ENCODE measurements around the gene NDST3. TPM values are rescaled to one million over a fixed set of nuclear protein-coding genes. Genes with fewer than 3 reads are reported as not detected.
"Not testable (repeated sequence)": the region's sequence is repeated elsewhere in the genome, so short reads cannot be mapped to it uniquely, and the experiment has no call there.

Gene NDST3
- total RNA-seq, 2 experiments from 2014 or later, result not detected

- CTCF ChIA-PET, result no interaction called here
Observed at GRCh38 chr4:118265312-118266144, 231.2 kb downstream of the NDST3 start.

GRCh38 chr4:118266145-118266496, 231.8 kb downstream of the NDST3 start:
- CTCF ChIA-PET; H3K27ac Mint-ChIP-seq; H3K36me3 Mint-ChIP-seq (ENCODE audit: low read depth); H3K4me1 Mint-ChIP-seq (ENCODE audit: low read depth); H3K9me3 Mint-ChIP-seq; DNase-seq; H3K27me3 Mint-ChIP-seq (ENCODE audit: low read depth); intact Hi-C loops (cut with micrococcal nuclease): not testable (repeated sequence)
- peak overlapping the region; percentile 29 for H3K4me3 Mint-ChIP-seq

More at GRCh38 chr4:118265312-118266144, 231.2 kb downstream of the NDST3 start:
- Mint-ChIP-seq H3K4me1 (ENCODE audit: low read depth) (no peaks in the 10 kb centered on the region), H3K27ac (no peak overlapping the region), H3K36me3 (ENCODE audit: low read depth) (peaks cover 1% of the 10 kb centered on the region), H3K9me3 (no peaks in the 10 kb centered on the region), H3K4me3 (peak overlapping the region; percentile 71), H3K27me3 (ENCODE audit: low read depth) (peaks cover 8% of the 10 kb centered on the region)
- DNase-seq, result peak; percentile 47
- intact Hi-C loops (cut with micrococcal nuclease), result loop anchor here (1.0 kb wide), 1 partner anchor 13 kb away; no protein-coding TSS in a partner anchor

- H3K9me3 Mint-ChIP-seq, result no peaks in the 10 kb centered on the region
- DNase-seq, result no peak
- intact Hi-C loops (cut with micrococcal nuclease), result no loop called here
- CTCF ChIA-PET, result no interaction called here
- H3K4me1 Mint-ChIP-seq (ENCODE audit: low read depth), result no peaks in the 10 kb centered on the region
- H3K27ac Mint-ChIP-seq, result no peak overlapping the region
- no peak overlapping the region for H3K4me3 Mint-ChIP-seq
- peaks cover 1% of the 10 kb centered on the region for H3K36me3 Mint-ChIP-seq (ENCODE audit: low read depth)
- peaks cover 9% of the 10 kb centered on the region for H3K27me3 Mint-ChIP-seq (ENCODE audit: low read depth)
Observed at GRCh38 chr4:118268780-118269179, 234.5 kb downstream of the NDST3 start.

GRCh38 chr4:118270492-118270891, 236.2 kb downstream of the NDST3 start:
- H3K4me3 Mint-ChIP-seq, result no peak overlapping the region
- no peaks in the 10 kb centered on the region for H3K36me3 Mint-ChIP-seq (ENCODE audit: low read depth)
- intact Hi-C loops (cut with micrococcal nuclease), result loop anchor here (1.0 to 2.0 kb wide), 4 partner anchors 46 to 1912 kb away; no protein-coding TSS in a partner anchor
- CTCF ChIA-PET, result interaction anchor here (0.6 to 1.7 kb wide), 7 partner anchors 10 to 821 kb away, joined by 3 to 12 read pairs (median 5); no protein-coding TSS in a partner anchor
- H3K9me3 Mint-ChIP-seq, result no peaks in the 10 kb centered on the region
- H3K27me3 Mint-ChIP-seq (ENCODE audit: low read depth), result peaks cover 2% of the 10 kb centered on the region
- no peak for DNase-seq
- no peaks in the 10 kb centered on the region for H3K4me1 Mint-ChIP-seq (ENCODE audit: low read depth)
- no peak overlapping the region for H3K27ac Mint-ChIP-seq

- Mint-ChIP-seq H3K27me3 (ENCODE audit: low read depth) (peaks cover 2% of the 10 kb centered on the region), H3K4me3 (no peak overlapping the region), H3K27ac (no peak overlapping the region), H3K9me3 (no peaks in the 10 kb centered on the region), H3K4me1 (ENCODE audit: low read depth) (peaks cover 2% of the 10 kb centered on the region), H3K36me3 (ENCODE audit: low read depth) (no peaks in the 10 kb centered on the region)
- CTCF ChIA-PET, result interaction anchor here (1.5 kb wide), 1 partner anchor 47 kb away, joined by 6 read pairs; no protein-coding TSS in a partner anchor
- intact Hi-C loops (cut with micrococcal nuclease), result loop anchor here (2.0 kb wide), 2 partner anchors 47 to 1913 kb away; no protein-coding TSS in a partner anchor
- DNase-seq, result no peak
Observed at GRCh38 chr4:118271788-118272187, 237.5 kb downstream of the NDST3 start.

GRCh38 chr4:118273642-118274041, 239.4 kb downstream of the NDST3 start:
- Mint-ChIP-seq H3K36me3 (ENCODE audit: low read depth) (peaks cover 2% of the 10 kb centered on the region), H3K9me3 (no peaks in the 10 kb centered on the region), H3K4me1 (ENCODE audit: low read depth) (peaks cover 15% of the 10 kb centered on the region), H3K27ac (no peak overlapping the region), H3K4me3 (no peak overlapping the region), H3K27me3 (ENCODE audit: low read depth) (peaks cover 2% of the 10 kb centered on the region)
- DNase-seq, result no peak
- intact Hi-C loops (cut with micrococcal nuclease), result no loop called here
- CTCF ChIA-PET, result interaction anchor here (0.9 to 1.3 kb wide), 3 partner anchors 42 to 197 kb away, joined by 3 to 4 read pairs (median 3); partner anchors contain the start of gene PRSS12

GRCh38 chr4:118276580-118276979, 242.3 kb downstream of the NDST3 start:
- intact Hi-C loops (cut with micrococcal nuclease), result loop anchor here (5.0 kb wide), 1 partner anchor 931 kb away; no protein-coding TSS in a partner anchor
- no peak overlapping the region for H3K27ac Mint-ChIP-seq
- no peaks in the 10 kb centered on the region for H3K9me3 Mint-ChIP-seq
- peaks cover 20% of the 10 kb centered on the region for H3K4me1 Mint-ChIP-seq (ENCODE audit: low read depth)
- H3K36me3 Mint-ChIP-seq (ENCODE audit: low read depth), result peaks cover 30% of the 10 kb centered on the region
- H3K27me3 Mint-ChIP-seq (ENCODE audit: low read depth), result no peaks in the 10 kb centered on the region
- H3K4me3 Mint-ChIP-seq, result no peak overlapping the region
- no peak for DNase-seq
- CTCF ChIA-PET, result no interaction called here

- DNase-seq, result no peak
- Mint-ChIP-seq H3K4me3 (peak overlapping the region; percentile 87), H3K27ac (peak overlapping the region; percentile 14), H3K27me3 (ENCODE audit: low read depth) (no peaks in the 10 kb centered on the region), H3K4me1 (ENCODE audit: low read depth) (peaks cover 24% of the 10 kb centered on the region), H3K9me3 (no peaks in the 10 kb centered on the region), H3K36me3 (ENCODE audit: low read depth) (peaks cover 36% of the 10 kb centered on the region)
- intact Hi-C loops (cut with micrococcal nuclease), result loop anchor here (5.0 kb wide), 1 partner anchor 930 kb away; no protein-coding TSS in a partner anchor
- CTCF ChIA-PET, result no interaction called here
Observed at GRCh38 chr4:118277243-118277642, 243.0 kb downstream of the NDST3 start.

GRCh38 chr4:118278473-118279274, 244.4 kb downstream of the NDST3 start:
- peaks cover 24% of the 10 kb centered on the region for H3K4me1 Mint-ChIP-seq (ENCODE audit: low read depth)
- peaks cover 36% of the 10 kb centered on the region for H3K36me3 Mint-ChIP-seq (ENCODE audit: low read depth)
- peak; percentile 99 for DNase-seq
- H3K27ac Mint-ChIP-seq, result peak overlapping the region; percentile 98
- H3K4me3 Mint-ChIP-seq, result peak overlapping the region; percentile 87
- H3K9me3 Mint-ChIP-seq, result no peaks in the 10 kb centered on the region
- CTCF ChIA-PET, result interaction anchor here (0.6 kb wide), 1 partner anchor 61 kb away, joined by 3 read pairs; no protein-coding TSS in a partner anchor
- H3K27me3 Mint-ChIP-seq (ENCODE audit: low read depth), result no peaks in the 10 kb centered on the region
- intact Hi-C loops (cut with micrococcal nuclease), result loop anchor here (1.0 to 5.0 kb wide), 7 partner anchors 13 to 1022 kb away; partner anchors contain the start of genes METTL14 and SEC24D

GRCh38 chr4:118279328-118279727, 245.0 kb downstream of the NDST3 start:
- peak overlapping the region; percentile 87 for H3K4me3 Mint-ChIP-seq
- intact Hi-C loops (cut with micrococcal nuclease), result loop anchor here (2.0 to 5.0 kb wide), 2 partner anchors 571 to 928 kb away; no protein-coding TSS in a partner anchor

GRCh38 chr4:118279920-118280432, 245.7 kb downstream of the NDST3 start:
- H3K36me3 Mint-ChIP-seq (ENCODE audit: low read depth), result peaks cover 36% of the 10 kb centered on the region
- H3K27ac Mint-ChIP-seq, result peak overlapping the region; percentile 98
- intact Hi-C loops (cut with micrococcal nuclease), result loop anchor here (2.0 to 5.0 kb wide), 2 partner anchors 571 to 927 kb away; no protein-coding TSS in a partner anchor
- no peaks in the 10 kb centered on the region for H3K27me3 Mint-ChIP-seq (ENCODE audit: low read depth)
- H3K9me3 Mint-ChIP-seq, result no peaks in the 10 kb centered on the region
- DNase-seq, result no peak
- H3K4me3 Mint-ChIP-seq, result peak overlapping the region; percentile 87
- CTCF ChIA-PET, result no interaction called here
- H3K4me1 Mint-ChIP-seq (ENCODE audit: low read depth), result peaks cover 24% of the 10 kb centered on the region

More at GRCh38 chr4:118279328-118279727, 245.0 kb downstream of the NDST3 start:
- Mint-ChIP-seq H3K36me3 (ENCODE audit: low read depth) (peaks cover 36% of the 10 kb centered on the region), H3K27me3 (ENCODE audit: low read depth) (no peaks in the 10 kb centered on the region), H3K9me3 (no peaks in the 10 kb centered on the region), H3K4me1 (ENCODE audit: low read depth) (peaks cover 24% of the 10 kb centered on the region), H3K27ac (peak overlapping the region; percentile 98)
- DNase-seq, result no peak
- CTCF ChIA-PET, result interaction anchor here (0.6 kb wide), 1 partner anchor 61 kb away, joined by 3 read pairs; no protein-coding TSS in a partner anchor
